ENCODE data around the gene DLG5. TPM values are rescaled to one million over a fixed set of nuclear protein-coding genes. Genes with fewer than 3 reads are reported as not detected.

DLG5 gene
- polyA plus RNA-seq, 2 of the 4 experiments (the other 2 are of a cell fraction), result 17.0 to 30.9 TPM

- POLR2A ChIA-PET, result no interaction called here
- CTCF ChIA-PET, result interaction anchor here (1.2 kb wide), 1 partner anchor 25 kb away, joined by 3 read pairs; no protein-coding TSS in a partner anchor
- H3K27ac ChIP-seq, result no peak overlapping the region
- H3K4me3 ChIP-seq, result no peak overlapping the region
- H3K4me1 ChIP-seq, result no peaks in the 10 kb centered on the region
- H3K9me3 ChIP-seq, result peaks cover 1% of the 10 kb centered on the region; the same call in 1 of the 3 replicates
- TF ChIP-seq SMC3 (IDR thresholded peaks at IDR 0.05) (no peak), RAD21 (conservative IDR thresholded peaks at IDR 0.05 in 1 of 2, IDR thresholded peaks at IDR 0.05 in 1 of 2) (no peak)
- no peak for ATAC-seq
- WGBS (ENCODE audit: missing lambda C conversion rate), result 88% methylated on average over 27 of the region's 27 CpGs
- no peak overlapping the region for H3K4me2 ChIP-seq
- no peak for DNase-seq (ENCODE audit: low read depth in 1 of 2, low spot score in 1 of 2)
- no peak for FAIRE-seq
These were observed 144.9 kb downstream of the DLG5 start for GRCh38 chr10:77781451-77782327.

GRCh38 chr10:77780180-77780579, 146.4 kb downstream of the DLG5 start:
- no peak for FAIRE-seq
- TF ChIP-seq FOSL2 (IDR thresholded peaks at IDR 0.05) (no peak), FOSL2 (CRISPR knock-in tag; IDR thresholded peaks at IDR 0.05) (no peak), CTCF (IDR thresholded peaks at IDR 0.05) (no peak), POLR2AphosphoS2 (conservative IDR thresholded peaks at IDR 0.05; ENCODE audit: low read length) (no peak), HEYL (CRISPR knock-in tag; IDR thresholded peaks at IDR 0.05) (no peak)
- no peak for DNase-seq (ENCODE audit: low read depth in 1 of 2, low spot score in 1 of 2)
- no peak overlapping the region for H3K4me2 ChIP-seq
- peaks cover 4% of the 10 kb centered on the region; the same call in 1 of the 3 replicates for H3K9me3 ChIP-seq
- no peak overlapping the region for H3K4me3 ChIP-seq
- ChIA-PET CTCF (interaction anchor here (0.5 to 1.2 kb wide), 3 partner anchors 11 to 237 kb away, joined by 3 to 5 read pairs (median 4); no protein-coding TSS in a partner anchor), POLR2A (no interaction called here)
- no peaks in the 10 kb centered on the region for H3K4me1 ChIP-seq
- ATAC-seq, result no peak
- H3K27ac ChIP-seq, result no peak overlapping the region
- WGBS (ENCODE audit: missing lambda C conversion rate), result 96% methylated on average over 9 of the region's 9 CpGs

DNA sequence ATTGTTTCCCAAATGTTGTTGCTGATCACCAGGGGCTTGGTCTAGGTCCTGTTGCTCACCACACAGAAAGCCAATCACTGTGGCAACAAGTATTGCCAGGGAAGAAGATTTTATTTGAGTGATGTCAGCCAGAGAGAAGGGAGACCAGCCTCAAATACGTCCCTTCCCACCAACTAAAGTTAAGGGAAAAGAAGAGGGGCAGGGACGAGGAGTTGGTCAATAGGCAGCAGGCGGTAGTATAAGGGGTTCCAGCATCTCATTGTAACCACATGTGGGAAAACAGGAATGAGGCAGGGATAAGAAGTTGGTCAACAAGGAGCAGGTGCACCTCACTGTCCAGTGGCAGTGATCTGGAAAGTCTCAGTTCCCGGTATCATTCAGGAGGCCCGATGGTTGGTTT, 150.1 kb downstream of the DLG5 start:
- H3K4me3 ChIP-seq, result no peak overlapping the region
- 77% methylated on average over 5 of the region's 5 CpGs for WGBS (ENCODE audit: missing lambda C conversion rate)
- H3K27ac ChIP-seq, result no peak overlapping the region
- H3K9me3 ChIP-seq, result peaks cover 4% of the 10 kb centered on the region; the same call in 1 of the 3 replicates
- no peaks in the 10 kb centered on the region for H3K4me1 ChIP-seq
- no peak for ATAC-seq
- ChIA-PET POLR2A (no interaction called here), CTCF (interaction anchor here (0.6 kb wide), 1 partner anchor 124 kb away, joined by 3 read pairs; no protein-coding TSS in a partner anchor)
- no peak for DNase-seq (ENCODE audit: low read depth in 1 of 2, low spot score in 1 of 2)
- FAIRE-seq, result no peak
- no peak overlapping the region for H3K4me2 ChIP-seq
- TF ChIP-seq JUN (IDR thresholded peaks at IDR 0.05), result no peak
- TF ChIP-seq PHF8 (IDR thresholded peaks at IDR 0.05; ENCODE audit: borderline replicate concordance, low read depth), result no peak
- no peak for TF ChIP-seq POLR2A (IDR thresholded peaks at IDR 0.05; ENCODE audit: low read length)
- TF ChIP-seq MAZ (IDR thresholded peaks at IDR 0.05; ENCODE audit: borderline replicate concordance, low read depth, low read length), result no peak
- no peak for TF ChIP-seq ZNF302 (CRISPR knock-in tag; IDR thresholded peaks at IDR 0.05)
- no peak for TF ChIP-seq KDM5A (IDR thresholded peaks at IDR 0.05)
- no peak for TF ChIP-seq CTCF (IDR thresholded peaks at IDR 0.05)
- TF ChIP-seq ELK1 (IDR thresholded peaks at IDR 0.05; ENCODE audit: low read depth, low read length), result no peak
- TF ChIP-seq ZFP36 (IDR thresholded peaks at IDR 0.05; ENCODE audit: borderline replicate concordance, partially characterized antibody), result no peak
- TF ChIP-seq KDM1A (IDR thresholded peaks at IDR 0.05; ENCODE audit: low read depth), result no peak
- no peak for TF ChIP-seq HMGXB4 (CRISPR knock-in tag; IDR thresholded peaks at IDR 0.05; ENCODE audit: borderline replicate concordance)
- TF ChIP-seq HES2 (IDR thresholded peaks at IDR 0.05), result no peak
- no peak for TF ChIP-seq NPAS2 (CRISPR knock-in tag; IDR thresholded peaks at IDR 0.05; ENCODE audit: borderline replicate concordance)
- no peak for TF ChIP-seq PBX3 (IDR thresholded peaks at IDR 0.05)
- TF ChIP-seq GATA3 (IDR thresholded peaks at IDR 0.05; ENCODE audit: borderline replicate concordance), result no peak
- TF ChIP-seq ZC3H11A (IDR thresholded peaks at IDR 0.05), result no peak
- no peak for TF ChIP-seq TP53 (CRISPR knock-in tag; IDR thresholded peaks at IDR 0.05)
- TF ChIP-seq FOXS1 (CRISPR knock-in tag; IDR thresholded peaks at IDR 0.05), result no peak

Measured in A549 (cell line).